ENCODE results near the gene CHST9. TPM values are rescaled to one million over a fixed set of nuclear protein-coding genes. Genes with fewer than 3 reads are reported as not detected.

Gene CHST9
- total and polyA plus RNA-seq, 7 donors, result 0.12 to 3.1 (median 0.95) TPM; not detected in 1

GRCh38 chr18:26999797-27000196 lies 185.3 kb downstream of the CHST9 start:
- Histone ChIP-seq H3K27me3 (no peaks in the 10 kb centered on the region), H3K4me3 (no peak overlapping the region), H3K27ac (no peak overlapping the region), H3K36me3 (no peaks in the 10 kb centered on the region), H3K4me1 (no peaks in the 10 kb centered on the region), H3K9me3 (no peaks in the 10 kb centered on the region)
- intact Hi-C loops (cut with DNase I), result loop anchor here (10.0 kb wide), 1 partner anchor 185 kb away; no protein-coding TSS in a partner anchor
- 22 to 40% methylated on average over 3 of the region's 3 CpGs for WGBS, 2 donors
- no peak for TF ChIP-seq CTCF (IDR thresholded peaks at IDR 0.05)
- TF ChIP-seq POLR2AphosphoS5 (IDR thresholded peaks at IDR 0.05), result no peak
- TF ChIP-seq EP300 (IDR thresholded peaks at IDR 0.05), result no peak
- no peak for TF ChIP-seq POLR2A (IDR thresholded peaks at IDR 0.05)
- no peak for DNase-seq

- intact Hi-C loops (cut with DNase I), result no loop called here
- 69 to 79% methylated on average over 6 of the region's 6 CpGs for WGBS, 2 donors
- no peak for DNase-seq
- TF ChIP-seq CTCF (IDR thresholded peaks at IDR 0.05), result no peak
- TF ChIP-seq EP300 (IDR thresholded peaks at IDR 0.05), result no peak
- Histone ChIP-seq H3K4me3 (no peak overlapping the region), H3K27ac (no peak overlapping the region), H3K27me3 (no peaks in the 10 kb centered on the region), H3K9me3 (no peaks in the 10 kb centered on the region), H3K4me1 (no peaks in the 10 kb centered on the region), H3K36me3 (no peaks in the 10 kb centered on the region)
Measured at GRCh38 chr18:26993568-26993967, 191.5 kb downstream of the CHST9 start.

- intact Hi-C loops (cut with DNase I), result no loop called here
- no peak for DNase-seq
- TF ChIP-seq EP300 (IDR thresholded peaks at IDR 0.05), result no peak
- no peak for TF ChIP-seq POLR2A (IDR thresholded peaks at IDR 0.05)
- no peak for TF ChIP-seq POLR2AphosphoS5 (IDR thresholded peaks at IDR 0.05)
- TF ChIP-seq CTCF (IDR thresholded peaks at IDR 0.05), result no peak
- no peaks in the 10 kb centered on the region for H3K9me3 ChIP-seq
- no peak overlapping the region for H3K4me3 ChIP-seq
- no peaks in the 10 kb centered on the region for H3K36me3 ChIP-seq
- no peaks in the 10 kb centered on the region for H3K27me3 ChIP-seq
- WGBS, 2 donors, result 60 to 75% methylated on average over 2 of the region's 2 CpGs
- no peak overlapping the region for H3K27ac ChIP-seq
- no peaks in the 10 kb centered on the region for H3K4me1 ChIP-seq
Measured at GRCh38 chr18:26992926-26993325, 192.2 kb downstream of the CHST9 start.

GRCh38 chr18:26989842-26990241 lies 195.3 kb downstream of the CHST9 start:
- no peak overlapping the region for H3K27ac ChIP-seq
- H3K4me3 ChIP-seq, result no peak overlapping the region
- no peaks in the 10 kb centered on the region for H3K9me3 ChIP-seq
- H3K27me3 ChIP-seq, result no peaks in the 10 kb centered on the region
- H3K36me3 ChIP-seq, result no peaks in the 10 kb centered on the region
- intact Hi-C loops (cut with DNase I), result no loop called here
- no peak for TF ChIP-seq POLR2AphosphoS5 (IDR thresholded peaks at IDR 0.05)
- no peak for TF ChIP-seq CTCF (IDR thresholded peaks at IDR 0.05)
- no peak for DNase-seq
- no peaks in the 10 kb centered on the region for H3K4me1 ChIP-seq

GRCh38 chr18:26981360-26982082 lies 203.6 kb downstream of the CHST9 start:
- 64 to 80% methylated on average over 6 of the region's 6 CpGs for WGBS, 2 donors
- no peaks in the 10 kb centered on the region for H3K27me3 ChIP-seq
- DNase-seq, result no peak
- no peaks in the 10 kb centered on the region for H3K36me3 ChIP-seq
- TF ChIP-seq POLR2AphosphoS5 (IDR thresholded peaks at IDR 0.05) (no peak), POLR2A (IDR thresholded peaks at IDR 0.05) (no peak), EP300 (IDR thresholded peaks at IDR 0.05) (no peak)
- H3K9me3 ChIP-seq, result no peaks in the 10 kb centered on the region
- no peak overlapping the region for H3K27ac ChIP-seq
- no peaks in the 10 kb centered on the region for H3K4me1 ChIP-seq
- H3K4me3 ChIP-seq, result no peak overlapping the region
- intact Hi-C loops (cut with DNase I), result no loop called here

Measured in sigmoid colon (tissue), 7 donors.